ENCODE results near the gene SND1. TPM values are rescaled to one million over a fixed set of nuclear protein-coding genes. Genes with fewer than 3 reads are reported as not detected.

The SND1 gene
- total and polyA plus RNA-seq, 2 of the 4 experiments (the other 2 are of a cell fraction), result 154 to 294 TPM

GRCh38 chr7:128057909-128058308 is 405.9 kb downstream of the SND1 start:
- H3K9ac ChIP-seq (ENCODE audit: low read depth, low read length), result no peak overlapping the region
- ChIA-PET POLR2A (ENCODE audit: unreplicated experiment) (no interaction called here), CTCF (interaction anchor here (0.6 to 0.9 kb wide), 2 partner anchors 9 to 142 kb away, joined by 3 read pairs; no protein-coding TSS in a partner anchor)
- no CpG with 5 or more reads among the region's 1 CpG for WGBS, 2 experiments (ENCODE audit: extremely low coverage in 2 of 2, insufficient read length in 1 of 2)
- H2BK20ac ChIP-seq (ENCODE audit: low read depth, low read length), result no peak overlapping the region
- H2AK5ac ChIP-seq (ENCODE audit: low read depth, low read length), result no peak overlapping the region
- no peak overlapping the region for H2AK9ac ChIP-seq (replicated peaks; ENCODE audit: low read depth, low read length, poor library complexity)
- TF ChIP-seq ELK1 (IDR thresholded peaks at IDR 0.05; ENCODE audit: borderline replicate concordance, low read depth, low read length) (no peak), CTCF (conservative IDR thresholded peaks at IDR 0.05; ENCODE audit: low read depth, low read length) (no peak), SMC3 (IDR thresholded peaks at IDR 0.05; ENCODE audit: low read depth, low read length) (no peak), RAD21 (IDR thresholded peaks at IDR 0.05; ENCODE audit: low read length) (no peak), MXI1 (IDR thresholded peaks at IDR 0.05; ENCODE audit: borderline replicate concordance, low read depth, low read length) (no peak), CEBPB (IDR thresholded peaks at IDR 0.05; ENCODE audit: low read depth, low read length) (no peak), NFE2L2 (IDR thresholded peaks at IDR 0.05; ENCODE audit: low read depth, low read length) (no peak), RCOR1 (IDR thresholded peaks at IDR 0.05; ENCODE audit: insufficient replicate concordance, low read length) (no peak), MAZ (IDR thresholded peaks at IDR 0.05; ENCODE audit: borderline replicate concordance, low read depth, low read length) (no peak), MAFK (IDR thresholded peaks at IDR 0.05; ENCODE audit: low read depth, low read length) (no peak), POLR2A (IDR thresholded peaks at IDR 0.05; ENCODE audit: low read depth, low read length) (no peak)
- H2AFZ ChIP-seq (replicated peaks; ENCODE audit: low read length, poor library complexity), result no peak overlapping the region
- H3K9me3 ChIP-seq (ENCODE audit: control insufficient read depth, insufficient read depth, low read length), result no peaks in the 10 kb centered on the region
- intact Hi-C loops (cut with micrococcal nuclease) (no loop called here), in situ Hi-C loops (cut with MboI; ENCODE audit: low sequenced_read_pairs) (loop anchor here (25.0 kb wide), 1 partner anchor 346 kb away; no protein-coding TSS in a partner anchor), dilution Hi-C loops (cut with HindIII; ENCODE audit: low sequenced_read_pairs, unreplicated experiment) (no loop called here)
- peaks cover 22% of the 10 kb centered on the region for H3K4me1 ChIP-seq (ENCODE audit: control insufficient read depth, insufficient read depth, low read length)
- H4K91ac ChIP-seq (ENCODE audit: insufficient read depth, low read depth, low read length), result no peak overlapping the region
- H2BK15ac ChIP-seq (ENCODE audit: low read depth, low read length), result 0 out of 3 replicates have a peak overlapping the region, but pooled peaks have one; percentile 5
- H3K23ac ChIP-seq (ENCODE audit: low read depth, low read length), result 0 out of 2 replicates have a peak overlapping the region, but pooled peaks have one; percentile 4
- no peak overlapping the region for H3K18ac ChIP-seq (ENCODE audit: low read depth, low read length)
- no peak overlapping the region for H3K27ac ChIP-seq (ENCODE audit: insufficient read depth, low read length)
- H3K14ac ChIP-seq (replicated peaks; ENCODE audit: low read depth, low read length), result peak overlapping the region; percentile 34; the same call in 1 of the 2 replicates
- no peak overlapping the region for H3K4me3 ChIP-seq (ENCODE audit: insufficient read depth, low read depth, low read length)
- H3K9me1 ChIP-seq (ENCODE audit: insufficient read depth, low read length), result peaks cover 45% of the 10 kb centered on the region
- H4K8ac ChIP-seq (ENCODE audit: low read depth in 2 of 2, low read length in 2 of 2), result no peak overlapping the region
- H3K27me3 ChIP-seq (ENCODE audit: control insufficient read depth, insufficient read depth, low read length), result no peaks in the 10 kb centered on the region
- peaks cover 5% of the 10 kb centered on the region for H3K36me3 ChIP-seq (ENCODE audit: control insufficient read depth, insufficient read depth, low read length)
- H3K56ac ChIP-seq (ENCODE audit: extremely low read depth, insufficient read depth, low read length), result no peak overlapping the region
- H3K79me1 ChIP-seq (ENCODE audit: low read depth in 1 of 2, low read length in 2 of 2), result peaks cover 16 to 63% of the 10 kb centered on the region in 2 experiments
- H2BK120ac ChIP-seq (ENCODE audit: low read depth, low read length), result peak overlapping the region; percentile 12; the same call in 1 of the 2 replicates
- H4K20me1 ChIP-seq (ENCODE audit: insufficient read depth, low read length), result peaks cover 39% of the 10 kb centered on the region
- BruUV-seq (replicated peaks), result no TSS peak
- no peak overlapping the region for H2BK5ac ChIP-seq (ENCODE audit: low read depth, low read length, poor library complexity, severe bottlenecking)
- peak overlapping the region; percentile 42; the same call in 1 of the 2 replicates for H3K4ac ChIP-seq (ENCODE audit: low read depth, low read length)
- no peak overlapping the region for H4K5ac ChIP-seq (ENCODE audit: low read depth, low read length)
- no peak overlapping the region for H3K4me2 ChIP-seq (ENCODE audit: low read depth, low read length)
- ATAC-seq (ENCODE audit: low read depth), result no peak
- no peak for DNase-seq
